ENCODE results near the gene FIBCD1. TPM values are rescaled to one million over a fixed set of nuclear protein-coding genes. Genes with fewer than 3 reads are reported as not detected.

The FIBCD1 gene
- total and polyA plus RNA-seq, 2 experiments from 2014 or later: 0.43 to 4.0 TPM

DNA sequence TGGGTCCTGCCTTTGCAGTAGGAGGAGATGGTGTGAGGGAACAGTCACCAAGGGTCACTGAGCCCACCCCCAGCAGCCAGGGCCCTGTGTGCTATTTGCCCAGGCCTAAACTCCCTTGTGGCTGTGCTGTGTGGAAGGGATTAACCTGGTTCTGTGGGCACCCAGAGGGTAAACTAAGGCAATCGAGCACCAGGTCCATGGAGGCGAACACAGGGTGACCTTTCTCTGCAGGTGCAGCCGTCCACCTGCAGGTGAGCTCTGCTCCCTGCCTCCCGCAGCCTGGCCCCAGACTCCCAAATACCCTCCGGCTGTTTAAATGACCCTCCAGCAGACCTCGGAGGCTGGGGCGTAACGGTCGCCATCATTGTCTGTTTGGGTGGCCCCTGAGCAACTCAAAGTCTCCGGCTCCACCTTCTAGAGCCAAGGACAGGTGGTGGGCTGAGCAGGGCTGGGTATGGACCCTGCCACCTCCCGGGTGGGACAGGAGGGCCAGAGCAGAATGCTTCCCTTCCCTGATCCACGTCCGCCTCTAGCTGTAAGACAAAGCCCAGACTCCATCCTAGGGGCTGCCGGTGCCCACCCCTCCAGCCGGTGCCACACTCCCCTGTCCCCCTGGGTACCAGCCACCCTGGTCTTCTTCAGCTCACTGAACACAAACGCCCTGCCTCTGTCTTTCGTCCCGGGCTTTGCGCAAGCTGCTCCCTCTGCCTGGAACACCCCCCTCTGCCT lies 34.1 kb upstream of the FIBCD1 start:
- TF ChIP-seq, protein P1, sequence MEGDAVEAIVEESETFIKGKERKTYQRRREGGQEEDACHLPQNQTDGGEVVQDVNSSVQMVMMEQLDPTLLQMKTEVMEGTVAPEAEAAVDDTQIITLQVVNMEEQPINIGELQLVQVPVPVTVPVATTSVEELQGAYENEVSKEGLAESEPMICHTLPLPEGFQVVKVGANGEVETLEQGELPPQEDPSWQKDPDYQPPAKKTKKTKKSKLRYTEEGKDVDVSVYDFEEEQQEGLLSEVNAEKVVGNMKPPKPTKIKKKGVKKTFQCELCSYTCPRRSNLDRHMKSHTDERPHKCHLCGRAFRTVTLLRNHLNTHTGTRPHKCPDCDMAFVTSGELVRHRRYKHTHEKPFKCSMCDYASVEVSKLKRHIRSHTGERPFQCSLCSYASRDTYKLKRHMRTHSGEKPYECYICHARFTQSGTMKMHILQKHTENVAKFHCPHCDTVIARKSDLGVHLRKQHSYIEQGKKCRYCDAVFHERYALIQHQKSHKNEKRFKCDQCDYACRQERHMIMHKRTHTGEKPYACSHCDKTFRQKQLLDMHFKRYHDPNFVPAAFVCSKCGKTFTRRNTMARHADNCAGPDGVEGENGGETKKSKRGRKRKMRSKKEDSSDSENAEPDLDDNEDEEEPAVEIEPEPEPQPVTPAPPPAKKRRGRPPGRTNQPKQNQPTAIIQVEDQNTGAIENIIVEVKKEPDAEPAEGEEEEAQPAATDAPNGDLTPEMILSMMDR (IDR thresholded peaks at IDR 0.05; ENCODE audit: low read depth, low read length): no peak
- DNase-seq (ENCODE audit: low read depth in 1 of 2, low spot score in 1 of 2): no peak
- no peaks in the 10 kb centered on the region for H3K27me3 ChIP-seq
- no peak overlapping the region for H3K4me3 ChIP-seq
- H3K9me3 ChIP-seq (ENCODE audit: low read depth): no peaks in the 10 kb centered on the region
- H3K36me3 ChIP-seq: no peaks in the 10 kb centered on the region
- H3K27ac ChIP-seq: no peak overlapping the region
- H3K4me1 ChIP-seq (ENCODE audit: low read depth): peaks cover 7% of the 10 kb centered on the region

DNA sequence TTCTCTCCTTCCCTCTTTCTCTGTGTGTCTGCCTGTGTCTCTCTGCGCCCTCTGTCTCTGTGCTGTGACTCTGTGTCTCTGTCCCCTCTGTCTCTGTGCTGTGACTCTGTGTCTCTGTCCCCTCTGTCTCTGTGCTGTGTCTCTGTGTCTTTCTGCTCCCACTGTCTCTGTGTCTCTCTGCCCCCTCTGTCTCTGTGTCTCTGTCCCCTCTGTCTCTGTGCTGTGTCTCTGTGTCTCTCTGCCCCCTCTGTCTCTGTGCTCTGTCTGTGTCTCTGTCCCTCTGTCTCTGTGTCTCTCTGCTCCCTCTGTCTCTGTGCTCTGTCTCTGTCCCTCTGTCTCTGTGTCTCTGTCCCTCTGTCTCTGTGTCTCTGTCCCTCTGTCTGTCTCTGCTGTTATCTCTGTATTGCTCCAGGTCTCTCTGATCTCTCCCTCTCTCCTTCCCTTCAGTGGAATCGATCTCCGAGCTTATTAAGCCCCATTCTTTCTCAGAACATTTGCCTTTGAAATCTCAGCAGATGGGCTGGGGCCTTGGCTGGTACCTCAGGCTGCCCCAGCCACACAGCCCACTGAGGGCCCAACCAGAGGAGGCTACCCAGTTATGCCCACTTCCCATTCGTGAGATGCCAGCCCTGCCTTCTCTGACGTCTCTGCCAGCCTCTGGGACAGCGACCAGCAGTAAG lies 33.4 kb upstream of the FIBCD1 start:
- H3K36me3 ChIP-seq: no peaks in the 10 kb centered on the region

DNA sequence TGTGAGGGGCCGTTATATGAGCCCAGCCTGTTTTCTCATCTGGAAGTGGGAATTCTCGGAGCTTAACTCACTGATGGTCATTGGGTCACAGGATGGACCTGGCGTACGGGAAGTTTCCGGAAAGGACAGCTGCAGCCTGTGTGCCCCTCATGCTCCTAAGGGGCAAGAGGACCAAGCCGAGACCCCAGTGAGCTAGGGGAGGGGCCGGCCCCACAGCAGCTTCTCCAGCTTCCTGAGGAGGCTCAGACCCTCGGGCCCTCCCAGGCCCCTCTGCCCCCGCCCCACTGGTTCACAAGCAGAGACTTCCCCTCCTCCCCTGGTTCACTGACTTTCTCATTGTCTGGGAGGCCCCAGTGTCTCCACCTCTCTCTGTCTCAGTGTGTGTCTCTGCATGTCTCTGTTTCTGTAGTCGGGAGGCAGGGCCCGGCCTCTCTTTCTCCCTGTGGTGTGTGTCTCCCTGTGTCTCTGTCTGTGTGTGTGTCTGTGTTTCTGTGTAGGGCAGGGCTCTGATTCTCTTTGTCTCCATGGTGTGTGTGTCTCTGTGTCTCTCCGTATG lies 32.3 kb upstream of the FIBCD1 start:
- Histone ChIP-seq H3K4me1 (ENCODE audit: low read depth) (no peaks in the 10 kb centered on the region), H3K36me3 (no peaks in the 10 kb centered on the region), H3K9me3 (ENCODE audit: low read depth) (no peaks in the 10 kb centered on the region), H3K4me3 (no peak overlapping the region), H3K27ac (no peak overlapping the region), H3K27me3 (no peaks in the 10 kb centered on the region)
- no peak for DNase-seq (ENCODE audit: low read depth in 1 of 2, low spot score in 1 of 2)
- TF ChIP-seq, protein P1 (IDR thresholded peaks at IDR 0.05; ENCODE audit: low read depth, low read length): no peak

More for the DNA sequence above, 33.4 kb upstream of the FIBCD1 start:
- no peaks in the 10 kb centered on the region for H3K27me3 ChIP-seq
- H3K4me3 ChIP-seq: no peak overlapping the region
- DNase-seq (ENCODE audit: low read depth in 1 of 2, low spot score in 1 of 2): no peak
- H3K4me1 ChIP-seq (ENCODE audit: low read depth): peaks cover under 1% of the 10 kb centered on the region
- H3K27ac ChIP-seq: no peak overlapping the region
- TF ChIP-seq, protein P1 (IDR thresholded peaks at IDR 0.05; ENCODE audit: low read depth, low read length): no peak
- H3K9me3 ChIP-seq (ENCODE audit: low read depth): no peaks in the 10 kb centered on the region

DNA sequence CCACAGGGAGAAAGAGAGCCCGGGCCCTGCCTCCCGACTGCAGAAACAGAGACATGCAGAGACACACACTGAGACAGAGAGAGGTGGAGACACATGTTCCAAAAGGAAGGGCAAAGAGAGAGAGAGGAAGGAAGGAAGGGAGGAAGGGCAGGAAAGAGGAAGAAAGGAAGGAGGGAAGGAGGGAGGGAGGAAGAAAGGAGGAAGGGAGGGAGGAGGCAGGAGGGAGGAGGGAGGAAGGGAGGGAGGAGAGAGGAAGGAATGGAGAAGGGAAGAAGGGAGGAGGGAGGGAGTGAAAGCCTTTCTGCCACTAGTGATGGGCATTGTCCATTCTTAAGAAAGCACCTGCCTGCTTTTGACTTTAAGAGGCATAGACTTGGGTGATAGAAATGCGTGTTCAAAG lies 31.8 kb upstream of the FIBCD1 start:
- TF ChIP-seq, protein P1 (IDR thresholded peaks at IDR 0.05; ENCODE audit: low read depth, low read length): no peak
- no peak for DNase-seq (ENCODE audit: low read depth in 1 of 2, low spot score in 1 of 2)
- Histone ChIP-seq H3K36me3 (no peaks in the 10 kb centered on the region), H3K27ac (no peak overlapping the region), H3K9me3 (ENCODE audit: low read depth) (no peaks in the 10 kb centered on the region), H3K4me3 (no peak overlapping the region), H3K4me1 (ENCODE audit: low read depth) (no peaks in the 10 kb centered on the region), H3K27me3 (no peaks in the 10 kb centered on the region)

DNA sequence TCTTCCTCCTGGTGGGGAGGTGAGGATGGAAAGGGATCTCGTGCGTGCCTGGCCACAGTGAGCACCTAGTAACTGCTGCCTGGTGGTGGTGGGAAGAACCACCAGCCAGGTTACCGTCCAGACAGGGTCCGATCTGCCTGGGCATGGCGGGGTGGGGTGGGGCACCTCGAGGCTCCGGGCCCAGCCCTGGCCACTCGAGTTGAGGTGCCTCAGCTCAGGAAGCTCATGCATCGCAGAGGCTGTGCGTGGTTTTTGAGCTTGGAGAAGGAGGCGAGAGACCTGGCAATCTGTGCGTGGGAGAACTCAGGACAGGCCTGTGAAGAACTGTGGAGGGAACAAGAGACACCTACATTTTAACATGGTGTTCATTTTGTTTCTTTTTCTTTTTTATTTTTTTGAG lies 31.0 kb upstream of the FIBCD1 start:
- Histone ChIP-seq H3K27me3 (no peaks in the 10 kb centered on the region), H3K4me1 (ENCODE audit: low read depth) (no peaks in the 10 kb centered on the region), H3K9me3 (ENCODE audit: low read depth) (no peaks in the 10 kb centered on the region), H3K27ac (no peak overlapping the region), H3K36me3 (no peaks in the 10 kb centered on the region), H3K4me3 (no peak overlapping the region)
- TF ChIP-seq, protein P1 (IDR thresholded peaks at IDR 0.05; ENCODE audit: low read depth, low read length): no peak
- no peak for DNase-seq (ENCODE audit: low read depth in 1 of 2, low spot score in 1 of 2)
